GM19193 (cell line): Measurements from ENCODE around the gene ZNF101.

ENCODE experiments used
- POLR2A ChIP-seq: IDR thresholded peaks from 4 replicates; pipeline ENCODE4 v1.6.1; 2011; ENCODE audit not compliant: insufficient read depth, insufficient read length; ENCODE audit errors: extremely low read depth

The ZNF101 gene

DNA sequence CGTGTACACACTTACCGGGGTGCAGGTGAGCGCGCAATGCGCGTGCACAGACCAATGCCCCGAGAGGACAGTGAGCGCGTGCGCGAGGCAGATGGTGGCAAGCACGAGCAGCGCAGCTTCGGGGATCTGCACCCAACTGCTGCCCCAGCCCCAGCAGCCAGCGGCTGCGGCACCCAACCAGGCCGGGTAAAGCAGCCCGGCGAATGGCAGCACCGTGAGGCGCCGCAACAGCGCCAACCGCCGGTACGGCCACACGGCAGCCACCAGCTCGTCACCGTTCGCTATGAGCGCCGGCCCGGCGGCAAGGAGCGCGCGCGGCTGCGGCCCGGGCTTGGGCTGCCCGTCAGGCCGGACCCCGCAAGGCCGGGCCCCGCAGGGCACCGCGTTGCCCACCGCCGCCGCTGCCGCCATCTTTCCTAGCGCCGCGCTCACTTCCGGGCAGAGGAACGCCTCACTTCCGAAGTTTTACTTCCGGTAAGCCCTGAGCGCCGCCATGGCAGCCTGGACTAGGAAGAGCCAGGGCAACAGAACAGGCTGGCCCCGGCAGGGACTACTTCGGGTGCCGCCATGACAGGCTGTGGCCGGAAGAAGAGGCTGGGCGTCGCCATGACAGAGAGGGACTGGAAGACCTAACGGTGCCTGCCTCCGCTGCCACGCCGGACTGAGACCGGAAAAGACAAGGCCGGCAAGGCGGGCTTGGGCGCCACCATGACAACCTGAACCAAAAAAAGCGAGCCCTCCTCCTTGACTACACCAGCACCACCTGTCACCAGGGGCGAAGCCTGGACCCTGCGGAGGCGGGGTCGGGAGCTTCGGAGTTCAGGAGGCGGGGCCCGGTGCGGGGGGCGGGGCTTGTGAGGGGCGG, 5.2 kb upstream of the ZNF101 start, which contains the start of gene ATP13A1:
Gene ATP13A1, minus strand, starts transcription at position 421 of the 865 bp plus-strand sequence. Its CDS starts 10 bp downstream, at position 411.
- TF ChIP-seq POLR2A = peak; percentile 86

DNA sequence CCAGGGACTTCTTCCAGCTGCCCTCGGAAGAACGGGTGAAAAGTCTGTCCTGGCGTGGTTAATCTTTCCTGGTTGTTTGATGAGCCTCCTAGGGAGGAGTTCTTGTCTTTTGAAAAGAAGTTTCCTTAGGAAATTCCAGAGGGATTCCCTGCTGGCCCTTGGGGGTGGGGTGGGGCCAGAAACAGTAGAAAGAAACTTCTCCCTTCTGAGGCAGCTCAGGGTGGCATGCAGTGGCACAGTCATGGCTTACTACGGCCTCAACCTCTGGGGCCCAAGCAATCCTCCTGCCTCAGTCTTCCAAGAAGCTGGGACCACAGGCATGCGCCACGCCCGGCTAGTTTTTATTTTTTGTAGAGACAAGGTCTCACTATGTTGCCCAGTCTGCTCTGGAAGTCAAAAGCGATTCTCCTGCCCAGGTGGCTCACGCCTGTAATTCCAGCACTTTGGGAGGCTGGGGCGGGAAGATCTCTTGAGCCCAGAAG, 1.5 kb downstream of the ZNF101 start:
- no peak for TF ChIP-seq POLR2A

DNA sequence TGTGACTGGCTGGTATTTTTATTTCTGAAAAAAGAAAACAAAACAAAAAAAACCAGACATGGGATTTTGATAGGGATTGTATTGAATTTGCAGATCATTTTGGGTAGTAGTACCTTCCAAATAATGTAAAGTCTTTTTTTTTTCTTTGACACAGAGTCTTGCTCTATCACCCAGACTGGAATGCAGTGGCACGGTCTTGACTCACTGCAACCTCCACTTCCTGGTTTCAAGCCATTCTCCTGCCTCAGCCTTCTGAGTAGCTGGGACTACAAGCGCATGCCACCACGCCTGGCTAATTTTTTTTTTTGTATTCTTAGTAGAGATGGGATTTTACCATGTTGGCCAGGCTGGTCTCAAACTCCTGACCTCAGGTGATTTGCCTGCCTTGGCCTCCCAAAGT, 4.2 kb downstream of the ZNF101 start:
- no peak for TF ChIP-seq POLR2A

DNA sequence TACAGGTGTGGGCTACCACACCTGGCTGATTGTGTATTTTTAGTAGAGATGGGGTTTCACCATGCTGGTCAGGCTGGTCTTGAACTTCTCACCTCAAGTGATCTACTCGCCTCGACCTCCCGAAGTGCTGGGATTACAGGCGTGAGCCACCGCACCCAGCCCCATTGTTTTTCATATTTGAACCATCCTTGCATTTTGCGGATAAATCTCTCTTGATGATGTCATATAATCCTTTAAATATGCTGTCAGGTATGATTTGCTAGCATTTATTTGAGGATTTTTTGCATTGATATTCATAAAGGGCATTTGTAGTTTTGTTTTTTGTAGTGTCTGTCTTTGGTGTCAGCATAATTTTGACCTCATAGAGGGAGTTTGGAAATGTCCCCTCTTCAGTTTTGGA, 5.7 kb downstream of the ZNF101 start:
- TF ChIP-seq POLR2A = no peak

DNA sequence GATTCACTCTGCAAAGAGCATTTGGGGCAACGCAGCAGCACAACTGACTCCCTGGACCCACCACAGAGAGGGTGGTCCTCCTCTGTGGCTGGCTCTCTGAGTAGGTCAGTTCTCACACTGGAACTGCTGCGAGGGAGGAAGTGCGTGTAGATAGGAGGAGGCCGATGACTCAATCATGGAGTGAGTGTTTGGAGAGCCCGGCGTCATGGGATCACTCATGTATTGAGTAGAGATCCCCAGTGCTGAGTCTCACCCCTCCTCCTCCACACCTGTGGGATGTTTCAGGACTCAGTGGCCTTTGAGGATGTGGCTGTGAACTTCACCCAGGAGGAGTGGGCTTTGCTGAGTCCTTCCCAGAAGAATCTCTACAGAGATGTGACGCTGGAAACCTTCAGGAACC, 8.9 kb downstream of the ZNF101 start:
- TF ChIP-seq POLR2A = no peak

DNA sequence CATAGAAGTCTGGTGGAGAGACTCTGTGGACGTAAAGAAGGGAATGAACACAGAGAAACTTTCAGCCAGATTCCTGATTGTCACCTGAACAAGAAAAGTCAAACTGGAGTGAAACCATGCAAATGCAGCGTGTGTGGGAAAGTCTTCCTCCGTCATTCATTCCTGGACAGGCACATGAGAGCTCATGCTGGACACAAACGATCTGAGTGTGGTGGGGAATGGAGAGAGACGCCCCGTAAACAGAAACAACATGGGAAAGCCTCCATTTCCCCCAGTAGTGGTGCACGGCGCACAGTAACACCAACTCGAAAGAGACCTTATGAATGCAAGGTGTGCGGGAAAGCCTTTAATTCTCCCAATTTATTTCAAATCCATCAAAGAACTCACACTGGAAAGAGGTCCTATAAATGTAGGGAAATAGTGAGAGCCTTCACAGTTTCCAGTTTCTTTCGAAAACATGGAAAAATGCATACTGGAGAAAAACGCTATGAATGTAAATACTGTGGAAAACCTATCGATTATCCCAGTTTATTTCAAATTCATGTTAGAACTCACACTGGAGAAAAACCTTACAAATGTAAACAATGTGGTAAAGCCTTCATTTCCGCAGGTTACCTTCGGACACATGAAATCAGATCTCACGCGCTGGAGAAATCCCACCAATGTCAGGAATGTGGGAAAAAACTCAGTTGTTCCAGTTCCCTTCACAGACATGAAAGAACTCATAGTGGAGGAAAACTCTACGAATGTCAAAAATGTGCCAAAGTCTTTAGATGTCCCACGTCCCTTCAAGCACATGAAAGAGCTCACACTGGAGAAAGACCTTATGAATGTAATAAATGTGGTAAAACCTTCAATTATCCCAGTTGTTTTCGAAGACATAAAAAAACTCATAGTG, 10.8 kb downstream of the ZNF101 start:
- TF ChIP-seq POLR2A = no peak

DNA sequence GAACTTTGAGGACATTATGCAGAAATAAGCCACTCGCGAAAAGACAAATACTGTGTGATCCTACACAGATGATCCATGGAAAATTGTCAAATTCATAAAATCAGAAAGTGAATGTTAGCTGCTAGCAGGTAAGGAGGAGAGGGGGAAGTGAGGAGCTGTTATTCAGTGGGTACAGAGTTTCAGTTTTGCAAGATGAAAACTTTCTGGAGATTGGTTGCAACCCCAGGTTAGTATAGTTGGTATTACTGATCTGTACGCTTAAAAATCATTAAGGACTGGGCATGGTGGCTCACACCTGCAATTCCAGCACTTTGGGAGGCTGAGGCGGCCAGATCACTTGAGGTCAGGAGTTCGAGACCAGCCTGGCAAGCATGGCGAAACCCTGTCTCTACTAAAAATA, 17.9 kb downstream of the ZNF101 start:
- no peak for TF ChIP-seq POLR2A

DNA sequence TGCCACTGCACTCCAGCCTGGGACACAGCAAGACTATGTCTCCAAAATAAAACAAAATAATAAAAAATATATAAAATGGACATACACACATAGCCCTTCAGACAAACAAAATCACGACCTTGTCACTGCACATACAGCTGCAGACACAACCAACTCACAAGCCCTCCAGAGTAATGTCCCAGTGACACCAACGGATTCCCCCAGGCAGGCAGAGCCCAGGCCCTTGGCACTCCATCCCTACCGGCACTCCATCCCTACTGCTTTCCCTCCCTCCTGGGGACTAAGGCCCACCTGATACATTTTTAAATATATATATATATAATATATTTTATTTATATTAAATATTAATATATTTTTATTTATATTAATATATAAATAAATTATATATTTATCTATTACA, 18.5 kb downstream of the ZNF101 start:
- no peak for TF ChIP-seq POLR2A

DNA sequence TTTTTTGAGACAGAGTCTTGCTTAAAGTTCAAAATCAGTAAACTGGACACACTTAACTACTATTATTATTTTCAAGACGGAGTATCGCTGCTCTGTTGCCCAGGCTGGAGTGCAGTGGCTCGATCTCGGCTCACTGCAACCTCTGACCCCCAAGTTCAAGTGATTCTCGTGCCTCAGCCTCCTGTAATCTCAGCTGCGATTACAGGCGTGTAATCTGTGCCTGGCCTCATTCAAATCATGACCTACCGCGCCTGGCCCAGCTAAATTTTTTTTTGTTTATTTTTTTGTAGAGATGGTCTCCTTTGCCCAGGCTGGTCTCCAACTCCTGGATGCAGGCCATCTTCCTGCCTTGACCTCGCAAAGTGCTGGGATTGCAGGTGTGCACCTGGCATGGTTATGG, 23.0 kb downstream of the ZNF101 start:
- TF ChIP-seq POLR2A = no peak

DNA sequence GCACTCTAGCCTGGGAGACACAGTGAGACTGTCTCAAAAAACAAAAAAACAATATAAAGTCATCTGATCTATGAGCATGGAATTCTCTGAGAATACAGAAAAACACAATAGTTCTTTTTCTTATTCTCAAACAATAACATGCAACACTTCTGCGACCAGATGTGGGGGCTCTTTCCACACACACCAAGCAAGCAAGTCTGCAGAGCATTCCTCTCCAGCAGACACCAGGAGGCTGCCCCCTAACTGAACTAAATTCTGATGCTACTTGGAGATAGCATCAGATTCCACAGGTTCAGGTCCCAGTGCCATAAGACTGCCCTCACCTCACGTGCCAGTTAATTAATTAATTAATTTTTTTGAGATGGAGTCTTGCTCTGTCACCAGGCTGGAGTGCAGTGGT, 27.7 kb downstream of the ZNF101 start:
- TF ChIP-seq POLR2A = no peak

DNA sequence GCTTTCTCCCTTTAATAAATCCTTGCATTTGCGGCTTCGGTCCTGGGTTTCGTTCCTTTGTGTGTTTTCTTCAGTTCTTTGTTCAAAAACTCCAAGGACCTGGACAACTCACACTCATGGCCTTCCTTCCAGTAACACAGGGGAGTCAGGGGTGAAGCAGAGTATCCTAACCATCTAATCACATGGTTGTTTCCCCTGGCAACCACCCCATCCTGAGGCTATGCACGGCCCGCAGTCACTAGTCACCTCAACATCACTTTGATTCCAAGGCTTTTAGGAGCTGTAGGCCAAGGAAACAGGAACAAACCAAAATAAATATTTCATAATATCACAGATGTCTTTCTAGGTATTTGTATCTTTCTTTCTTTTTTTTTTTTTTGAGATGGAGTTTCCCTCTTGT, 28.9 kb downstream of the ZNF101 start:
- no peak for TF ChIP-seq POLR2A

DNA sequence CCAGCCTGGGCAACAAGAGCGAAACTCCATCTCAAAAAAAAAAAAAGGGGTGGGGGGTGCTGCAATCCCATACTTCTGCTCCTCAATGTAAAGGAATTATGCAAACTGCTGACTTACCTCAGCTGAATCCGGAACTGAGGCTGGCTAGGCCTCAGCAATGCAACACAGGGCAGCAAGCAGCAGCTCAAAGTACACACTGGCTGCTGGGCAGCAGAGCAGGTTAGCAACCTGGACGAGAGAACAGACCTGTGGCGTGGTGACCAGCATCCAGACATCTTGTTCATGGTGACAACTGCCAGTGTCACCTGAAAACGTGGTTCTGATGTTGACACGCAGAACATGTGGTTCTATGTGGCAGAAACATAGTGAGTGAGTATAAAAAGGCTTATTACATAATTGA, 36.2 kb downstream of the ZNF101 start:
- no peak for TF ChIP-seq POLR2A

DNA sequence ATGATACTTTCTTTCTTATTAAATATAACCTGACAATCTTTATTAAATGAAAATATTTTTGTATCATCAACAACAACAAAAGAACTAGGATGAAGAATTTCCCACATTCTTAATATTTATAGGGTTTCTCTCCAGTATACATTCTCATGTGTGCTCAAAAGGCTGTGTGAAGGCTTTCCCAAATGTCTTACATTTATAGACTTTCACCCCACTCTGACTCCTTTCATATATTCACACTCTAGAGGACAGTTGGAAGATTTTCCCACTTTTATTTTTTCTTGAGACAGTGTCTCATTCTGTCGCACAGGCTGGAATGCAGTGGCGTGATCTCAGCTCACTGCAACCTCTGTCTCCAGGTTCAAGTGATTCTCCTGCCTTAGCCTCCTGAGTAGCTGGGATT, 41.9 kb downstream of the ZNF101 start:
- no peak for TF ChIP-seq POLR2A

DNA sequence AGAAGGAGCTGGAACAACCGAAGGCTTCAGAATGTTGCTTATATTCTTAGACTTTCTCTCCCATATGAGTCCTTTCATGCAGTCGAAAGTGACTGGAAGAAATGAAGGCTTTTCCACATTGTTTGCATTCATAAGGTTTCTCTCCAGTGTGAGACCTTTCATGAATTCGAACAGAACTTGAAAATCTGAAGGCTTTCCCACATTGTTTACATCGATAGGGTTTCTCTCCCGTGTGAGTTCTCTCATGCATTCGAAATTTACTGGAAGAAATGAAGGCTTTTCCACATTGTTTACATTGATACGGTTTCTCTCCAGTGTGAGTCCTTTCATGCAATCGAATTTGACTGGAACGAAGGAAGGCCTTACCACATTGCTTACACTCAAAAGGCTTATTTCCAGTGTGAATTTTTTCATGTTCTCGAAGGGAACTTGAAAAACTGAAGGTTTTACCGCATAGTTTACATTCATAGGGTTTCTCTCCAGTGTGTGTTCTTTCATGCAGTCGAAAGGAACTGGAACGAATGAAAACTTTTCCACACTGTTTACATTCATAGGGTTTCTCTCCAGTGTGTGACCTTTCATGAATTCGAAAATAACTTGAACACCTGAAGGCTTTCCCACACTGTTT, 42.8 kb downstream of the ZNF101 start:
- no peak for TF ChIP-seq POLR2A
